ENCODE data around the gene ZNF738. TPM values are rescaled to one million over a fixed set of nuclear protein-coding genes. Genes with fewer than 3 reads are reported as not detected.

The ZNF738 gene
- polyA plus RNA-seq, 2 of the 4 experiments (the other 2 are of a cell fraction), result 1.7 to 2.6 TPM

GRCh38 chr19:21321996-21322395, 36.8 kb upstream of the ZNF738 start:
- no peak for ATAC-seq
- no peak overlapping the region for H3K27ac ChIP-seq
- no peak for FAIRE-seq
- no peak overlapping the region for H3K4me3 ChIP-seq
- ChIA-PET POLR2A (no interaction called here), CTCF (no interaction called here)
- peaks cover 29% of the 10 kb centered on the region; the same call in 2 of the 3 replicates for H3K9me3 ChIP-seq
- 79% methylated on average over 4 of the region's 4 CpGs for WGBS (ENCODE audit: missing lambda C conversion rate)
- TF ChIP-seq CBX2 (IDR thresholded peaks at IDR 0.05; ENCODE audit: borderline replicate concordance, low read depth), result no peak
- TF ChIP-seq, protein P1, sequence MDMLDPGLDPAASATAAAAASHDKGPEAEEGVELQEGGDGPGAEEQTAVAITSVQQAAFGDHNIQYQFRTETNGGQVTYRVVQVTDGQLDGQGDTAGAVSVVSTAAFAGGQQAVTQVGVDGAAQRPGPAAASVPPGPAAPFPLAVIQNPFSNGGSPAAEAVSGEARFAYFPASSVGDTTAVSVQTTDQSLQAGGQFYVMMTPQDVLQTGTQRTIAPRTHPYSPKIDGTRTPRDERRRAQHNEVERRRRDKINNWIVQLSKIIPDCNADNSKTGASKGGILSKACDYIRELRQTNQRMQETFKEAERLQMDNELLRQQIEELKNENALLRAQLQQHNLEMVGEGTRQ (IDR thresholded peaks at IDR 0.05), result no peak
- TF ChIP-seq KDM5A (IDR thresholded peaks at IDR 0.05), result no peak
- no peak for TF ChIP-seq RARB (CRISPR knock-in tag; IDR thresholded peaks at IDR 0.05)
- TF ChIP-seq CHD2 (IDR thresholded peaks at IDR 0.05; ENCODE audit: low read length, partially characterized antibody), result no peak
- TF ChIP-seq SMC3 (IDR thresholded peaks at IDR 0.05), result no peak
- no peak for TF ChIP-seq POLR2A (IDR thresholded peaks at IDR 0.05; ENCODE audit: low read length)
- no peak for TF ChIP-seq MAFK (IDR thresholded peaks at IDR 0.05; ENCODE audit: partially characterized antibody)
- no peak for TF ChIP-seq ZC3H11A (IDR thresholded peaks at IDR 0.05)
- TF ChIP-seq MAX (IDR thresholded peaks at IDR 0.05), result no peak
- no peak for TF ChIP-seq CHD4 (IDR thresholded peaks at IDR 0.05; ENCODE audit: borderline replicate concordance)
- TF ChIP-seq NFE2L2 (conservative IDR thresholded peaks at IDR 0.05; ENCODE audit: low read length), result no peak
- TF ChIP-seq CEBPB (IDR thresholded peaks at IDR 0.05), result no peak
- no peak for TF ChIP-seq HES2 (IDR thresholded peaks at IDR 0.05)
- no peak for TF ChIP-seq PBX3 (IDR thresholded peaks at IDR 0.05)
- DNase-seq (ENCODE audit: low read depth in 1 of 2, low spot score in 1 of 2), result no peak
- H3K4me1 ChIP-seq, result no peaks in the 10 kb centered on the region
- no peak overlapping the region for H3K4me2 ChIP-seq

DNA sequence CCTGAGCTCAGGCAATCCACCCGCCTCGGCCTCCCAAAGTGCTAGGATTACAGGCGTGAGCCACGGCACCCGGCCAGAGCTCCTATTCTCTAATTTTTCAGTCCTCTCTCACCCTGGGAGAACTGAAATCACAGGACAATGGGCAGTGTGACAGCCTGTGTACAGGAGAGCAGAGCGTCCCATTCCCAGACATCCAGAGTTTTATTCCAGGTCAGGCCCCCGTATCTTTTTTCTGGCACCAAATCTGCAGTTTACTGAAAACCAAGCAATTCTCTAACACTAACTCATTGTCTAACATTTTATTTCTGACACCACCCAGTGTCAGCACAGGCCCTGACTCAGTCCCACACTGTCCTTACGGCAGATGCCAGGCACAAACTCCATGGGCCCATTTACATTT, 36.3 kb upstream of the ZNF738 start:
- Histone ChIP-seq H3K27ac (no peak overlapping the region), H3K4me1 (no peaks in the 10 kb centered on the region), H3K4me2 (no peak overlapping the region), H3K9me3 (peaks cover 29% of the 10 kb centered on the region; the same call in 2 of the 3 replicates), H3K4me3 (no peak overlapping the region)
- ATAC-seq (no peak), FAIRE-seq (no peak), DNase-seq (ENCODE audit: low read depth in 1 of 2, low spot score in 1 of 2) (no peak)
- ChIA-PET CTCF (no interaction called here), POLR2A (no interaction called here)
- 97% methylated on average over 6 of the region's 8 CpGs for WGBS (ENCODE audit: missing lambda C conversion rate)
- TF ChIP-seq HOXB5 (CRISPR knock-in tag; IDR thresholded peaks at IDR 0.05) (no peak), MYC (IDR thresholded peaks at IDR 0.05; ENCODE audit: borderline replicate concordance, low read length) (no peak), JUN (IDR thresholded peaks at IDR 0.05) (no peak), POLR2A (IDR thresholded peaks at IDR 0.05; ENCODE audit: low read length) (no peak), CBX2 (IDR thresholded peaks at IDR 0.05; ENCODE audit: borderline replicate concordance, low read depth) (no peak), POLR2AphosphoS2 (conservative IDR thresholded peaks at IDR 0.05; ENCODE audit: low read length) (no peak), BHLHE40 (IDR thresholded peaks at IDR 0.05; ENCODE audit: low read depth, low read length) (no peak), TP53 (CRISPR knock-in tag; IDR thresholded peaks at IDR 0.05) (no peak), JUNB (IDR thresholded peaks at IDR 0.05) (no peak), KDM5A (IDR thresholded peaks at IDR 0.05) (no peak)

- ChIA-PET POLR2A (no interaction called here), CTCF (no interaction called here)
- FAIRE-seq, result no peak
- Histone ChIP-seq H3K4me1 (no peaks in the 10 kb centered on the region), H3K9me3 (peaks cover 25% of the 10 kb centered on the region; the same call in 2 of the 3 replicates), H3K4me2 (no peak overlapping the region), H3K4me3 (no peak overlapping the region), H3K27ac (no peak overlapping the region)
- WGBS (ENCODE audit: missing lambda C conversion rate), result 67% methylated on average over 2 of the region's 2 CpGs
- DNase-seq (ENCODE audit: low read depth in 1 of 2, low spot score in 1 of 2), result no peak
- no peak for ATAC-seq
- TF ChIP-seq CBX8 (IDR thresholded peaks at IDR 0.05) (no peak), EHMT2 (IDR thresholded peaks at IDR 0.05; ENCODE audit: low read depth) (no peak), RNF2 (IDR thresholded peaks at IDR 0.05; ENCODE audit: borderline replicate concordance, low read depth) (no peak), SMC3 (IDR thresholded peaks at IDR 0.05) (no peak), FOXS1 (CRISPR knock-in tag; IDR thresholded peaks at IDR 0.05) (no peak), NR3C1 (IDR thresholded peaks at IDR 0.05) (no peak), REST (IDR thresholded peaks at IDR 0.05) (no peak), EP300 (IDR thresholded peaks at IDR 0.05) (no peak), TFCP2L1 (CRISPR knock-in tag; IDR thresholded peaks at IDR 0.05) (no peak), NPAS2 (CRISPR knock-in tag; IDR thresholded peaks at IDR 0.05; ENCODE audit: borderline replicate concordance) (no peak), TP53 (CRISPR knock-in tag; IDR thresholded peaks at IDR 0.05) (no peak), MAFK (IDR thresholded peaks at IDR 0.05; ENCODE audit: partially characterized antibody) (no peak), HEYL (CRISPR knock-in tag; IDR thresholded peaks at IDR 0.05) (no peak)
- TF ChIP-seq, protein P1 (IDR thresholded peaks at IDR 0.05), result no peak
These were observed 35.8 kb upstream of the ZNF738 start for GRCh38 chr19:21323000-21323399.
